ENCODE data around the gene MED29. TPM values are rescaled to one million over a fixed set of nuclear protein-coding genes. Genes with fewer than 3 reads are reported as not detected.
A peak's percentile ranks its signal among the peaks of the same experiment; 100 is the strongest.

The MED29 gene
- total and polyA plus RNA-seq, 8 donors = 6.4 to 91.0 (median 21.3) TPM

GRCh38 chr19:39436350-39436716 lies 45.2 kb downstream of the MED29 start:
- H3K9me3 ChIP-seq = no peaks in the 10 kb centered on the region
- TF ChIP-seq CTCF (IDR thresholded peaks at IDR 0.05) (no peak), POLR2AphosphoS5 (IDR thresholded peaks at IDR 0.05) (no peak), EP300 (IDR thresholded peaks at IDR 0.05) (no peak), POLR2A (IDR thresholded peaks at IDR 0.05) (no peak)
- intact Hi-C loops (cut with DNase I; ENCODE audit: low total_unique reads) = no loop called here
- H3K27me3 ChIP-seq = no peaks in the 10 kb centered on the region
- H3K27ac ChIP-seq = peak overlapping the region; percentile 76 to 95 (median 89)
- DNase-seq = peak in 1 of 2 donors; percentile 47
- WGBS, 5 donors = 0 to 14% (median 0%) methylated on average over 2 of the region's 2 CpGs
- H3K4me1 ChIP-seq = peaks cover 29 to 59% (median 39%) of the 10 kb centered on the region in 4 donors
- peaks cover 30 to 32% (median 30%) of the 10 kb centered on the region in 4 donors for H3K36me3 ChIP-seq
- peak overlapping the region; percentile 87 to 96 (median 90) for H3K4me3 ChIP-seq

GRCh38 chr19:39438270-39438934 lies 47.2 kb downstream of the MED29 start:
- peaks cover 29 to 38% (median 33%) of the 10 kb centered on the region in 4 donors for H3K4me1 ChIP-seq
- whole genome bisulfite sequencing, 5 donors = 81 to 85% (median 81%) methylated on average over 9 of the region's 9 CpGs
- H3K36me3 ChIP-seq = peaks cover 12 to 16% (median 13%) of the 10 kb centered on the region in 4 donors
- no peak overlapping the region for H3K4me3 ChIP-seq
- TF ChIP-seq POLR2A (IDR thresholded peaks at IDR 0.05) (no peak), POLR2AphosphoS5 (IDR thresholded peaks at IDR 0.05) (no peak), EP300 (IDR thresholded peaks at IDR 0.05) (no peak), CTCF (IDR thresholded peaks at IDR 0.05) (no peak)
- H3K27me3 ChIP-seq = no peaks in the 10 kb centered on the region
- H3K9me3 ChIP-seq = no peaks in the 10 kb centered on the region
- intact Hi-C loops (cut with DNase I; ENCODE audit: low total_unique reads) = no loop called here
- H3K27ac ChIP-seq = no peak overlapping the region
- no peak for DNase-seq

- intact Hi-C loops (cut with DNase I; ENCODE audit: low total_unique reads) = no loop called here
- peak in 1 of 2 donors; percentile 57 for DNase-seq
- Histone ChIP-seq H3K4me3 (peak overlapping the region; percentile 68 to 97 (median 86)), H3K9me3 (no peaks in the 10 kb centered on the region), H3K4me1 (peaks cover 24 to 58% (median 45%) of the 10 kb centered on the region in 4 donors), H3K36me3 (peaks cover 0 to 18% (median 9%) of the 10 kb centered on the region in 4 donors), H3K27me3 (no peaks in the 10 kb centered on the region), H3K27ac (peak overlapping the region; percentile 78 to 96 (median 94))
- no peak for TF ChIP-seq EP300 (IDR thresholded peaks at IDR 0.05)
- 3 to 5% (median 4%) methylated on average over 17 of the region's 17 CpGs for WGBS, 5 donors
Observed at GRCh38 chr19:39444598-39445195, 53.5 kb downstream of the MED29 start.

GRCh38 chr19:39445196-39446111 lies 54.3 kb downstream of the MED29 start, which contains the start of gene SUPT5H:
TSS of gene SUPT5H (plus strand) at chr19:39445582. CDS start at chr19:39445891, 309 bp downstream.
- TF ChIP-seq EP300 (IDR thresholded peaks at IDR 0.05) = no peak
- TF ChIP-seq POLR2AphosphoS5 (IDR thresholded peaks at IDR 0.05) = peak; percentile 99
- peak in 2 of 4 donors; percentile 81 to 96 for TF ChIP-seq POLR2A (IDR thresholded peaks at IDR 0.05)
- no peak for TF ChIP-seq CTCF (IDR thresholded peaks at IDR 0.05)
- DNase-seq = peak; percentile 98 to 99
- Histone ChIP-seq H3K4me1 (peaks cover 21 to 62% (median 46%) of the 10 kb centered on the region in 4 donors), H3K27me3 (no peaks in the 10 kb centered on the region), H3K4me3 (peak within 1 kb of the TSS; percentile 68 to 97 (median 86)), H3K27ac (peak within 1 kb of the TSS; percentile 78 to 96 (median 94)), H3K9me3 (no peaks in the 10 kb centered on the region), H3K36me3 (peaks cover 0 to 22% (median 9%) of the 10 kb centered on the region in 4 donors)
- intact Hi-C loops (cut with DNase I; ENCODE audit: low total_unique reads) = no loop called here
- 0 to 1% (median 0%) methylated on average over 44 to 68 of the region's 68 CpGs for WGBS, 5 donors

Data from stomach (tissue), 9 donors.